CD1c-positive myeloid dendritic cell (primary cell): Measurements from ENCODE around the gene TRIM26.
"Not testable (repeated sequence)": the region's sequence is repeated elsewhere in the genome, so short reads cannot be mapped to it uniquely, and the experiment has no call there.

ENCODE experiments used
- DNase-seq: peaks from one replicate; pipeline ENCODE4 v3.0.0-alpha.2; 2016; ENCODE audit errors: extremely low spot score

TRIM26 gene

DNA sequence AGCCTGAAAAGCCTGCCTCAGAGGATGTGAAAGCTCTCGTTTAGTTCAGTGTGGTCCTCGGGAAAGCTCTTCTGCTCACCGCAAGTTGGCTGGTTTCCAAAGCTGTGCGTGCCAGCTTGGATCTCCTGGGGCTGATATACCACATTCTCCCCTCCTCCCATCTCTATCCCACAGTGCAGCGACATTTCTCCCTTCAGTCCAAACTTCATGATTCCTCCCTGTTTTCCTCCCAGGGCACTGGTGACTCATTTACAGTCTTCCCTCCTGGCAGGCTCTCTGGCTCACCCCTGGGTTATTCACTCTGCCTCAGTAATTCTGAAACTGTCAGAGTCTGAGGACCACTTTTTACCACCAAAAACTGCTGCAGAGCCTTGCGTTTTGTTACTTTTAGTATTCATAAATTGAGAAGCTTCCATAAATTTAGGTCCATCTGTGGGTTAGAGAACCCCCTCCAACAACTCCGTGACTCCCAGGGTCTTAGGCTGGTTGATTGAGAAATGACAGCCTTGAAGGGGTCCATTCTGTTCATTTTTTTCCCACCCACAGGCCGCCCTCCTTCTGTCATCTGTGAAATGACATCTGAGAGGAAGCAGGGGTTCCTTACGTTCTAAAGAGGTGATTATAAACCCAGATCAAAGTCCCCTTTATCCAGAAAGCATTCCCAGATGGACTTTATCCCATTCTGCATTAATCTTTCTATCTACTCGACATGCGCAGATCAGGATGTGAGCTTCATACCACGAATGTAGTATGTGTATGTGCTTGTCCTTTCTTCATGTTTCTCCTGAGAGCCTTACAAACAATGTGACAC lies 58.3 kb downstream of the TRIM26 start:
- DNase-seq = no peak

- no peak for DNase-seq
Measured at GRCh38 chr6:30154061-30154460, 59.1 kb downstream of the TRIM26 start.

DNA sequence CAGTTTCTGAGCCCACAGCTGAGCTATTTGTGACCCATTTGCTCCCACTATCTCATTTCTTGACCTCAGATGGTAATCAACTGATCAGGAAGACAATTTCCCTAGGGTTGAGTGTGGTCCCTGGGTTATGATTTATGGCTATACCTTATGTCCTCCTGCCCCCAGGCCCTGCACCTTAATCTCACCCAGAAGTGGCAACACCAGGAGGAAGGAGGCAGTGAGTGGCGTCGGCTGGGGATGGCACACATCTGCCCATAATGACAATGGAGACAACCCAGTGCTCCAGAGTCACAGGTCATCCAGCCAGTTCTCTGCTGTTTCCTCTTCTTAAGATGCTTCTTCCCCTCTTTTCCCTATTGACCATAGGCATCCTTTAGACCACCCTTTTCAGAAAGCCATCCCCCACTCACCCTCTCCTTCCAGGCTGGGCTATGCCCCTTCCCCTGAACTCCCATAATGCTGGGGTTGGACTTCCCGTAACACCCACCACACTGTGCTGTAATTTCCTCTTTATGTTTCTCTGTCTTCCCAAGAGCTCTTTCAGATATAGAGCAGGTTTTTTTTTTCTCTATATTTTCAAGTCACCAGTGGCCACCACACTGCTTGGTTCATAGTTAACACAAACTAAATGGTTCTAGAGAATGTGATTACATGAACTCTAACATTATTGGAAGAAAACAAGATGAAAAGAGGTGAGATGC lies 60.1 kb downstream of the TRIM26 start:
- DNase-seq = peak; percentile 52

- no peak for DNase-seq
Measured at GRCh38 chr6:30152016-30152673, 61.1 kb downstream of the TRIM26 start.

DNA sequence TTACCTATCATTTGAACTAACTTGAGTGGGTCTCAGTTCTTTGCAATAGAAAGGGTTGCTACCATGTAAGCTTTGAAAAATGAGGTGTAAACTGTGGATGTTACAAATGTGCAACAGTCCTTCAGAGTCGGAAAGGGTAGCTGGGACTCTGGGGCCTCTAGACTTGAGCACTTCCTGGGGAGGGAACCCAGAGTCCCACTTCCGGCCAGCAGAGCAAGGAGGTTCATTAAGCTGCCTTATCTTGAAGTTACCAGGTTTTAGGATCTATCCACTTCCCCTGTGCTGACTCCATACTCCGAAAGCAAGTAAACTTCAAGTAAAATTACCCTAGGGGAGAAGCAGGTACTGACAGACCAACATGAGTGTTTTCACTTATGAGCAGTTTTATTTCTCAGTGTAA lies 61.6 kb downstream of the TRIM26 start:
- DNase-seq = no peak

DNA sequence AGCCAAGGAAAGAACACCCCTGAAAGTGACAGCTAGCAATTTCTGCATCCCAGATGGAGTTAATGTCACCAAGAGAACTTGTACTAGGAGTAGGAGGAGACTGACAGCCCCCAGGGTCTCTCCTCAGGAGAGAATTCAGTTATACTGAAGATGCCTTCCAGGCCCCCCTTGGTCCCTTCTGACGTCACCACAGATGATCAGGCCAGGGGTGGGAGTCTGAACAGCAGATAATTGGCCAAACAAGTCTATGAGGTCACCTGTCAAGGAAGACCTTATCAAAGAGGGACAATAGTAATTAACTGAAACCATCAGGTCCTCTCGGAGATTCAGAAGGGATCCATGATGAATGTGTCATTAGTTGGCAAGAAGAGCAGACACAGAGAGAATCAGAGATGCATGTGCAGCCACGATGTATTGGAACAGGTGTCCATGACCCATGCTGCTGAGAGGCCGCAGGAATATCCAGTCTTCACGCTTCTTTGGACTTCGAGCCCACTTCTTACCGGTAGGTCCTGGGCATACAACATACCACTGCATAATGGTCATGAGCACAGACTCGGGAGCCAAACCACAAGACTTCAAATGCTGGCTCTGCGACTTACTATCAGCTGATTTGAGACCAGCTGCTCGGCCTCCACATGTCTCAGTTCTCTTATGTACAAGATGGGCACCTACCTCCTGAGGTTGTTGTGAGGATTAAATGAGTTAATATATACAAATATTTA lies 62.4 kb downstream of the TRIM26 start:
- no peak for DNase-seq

DNA sequence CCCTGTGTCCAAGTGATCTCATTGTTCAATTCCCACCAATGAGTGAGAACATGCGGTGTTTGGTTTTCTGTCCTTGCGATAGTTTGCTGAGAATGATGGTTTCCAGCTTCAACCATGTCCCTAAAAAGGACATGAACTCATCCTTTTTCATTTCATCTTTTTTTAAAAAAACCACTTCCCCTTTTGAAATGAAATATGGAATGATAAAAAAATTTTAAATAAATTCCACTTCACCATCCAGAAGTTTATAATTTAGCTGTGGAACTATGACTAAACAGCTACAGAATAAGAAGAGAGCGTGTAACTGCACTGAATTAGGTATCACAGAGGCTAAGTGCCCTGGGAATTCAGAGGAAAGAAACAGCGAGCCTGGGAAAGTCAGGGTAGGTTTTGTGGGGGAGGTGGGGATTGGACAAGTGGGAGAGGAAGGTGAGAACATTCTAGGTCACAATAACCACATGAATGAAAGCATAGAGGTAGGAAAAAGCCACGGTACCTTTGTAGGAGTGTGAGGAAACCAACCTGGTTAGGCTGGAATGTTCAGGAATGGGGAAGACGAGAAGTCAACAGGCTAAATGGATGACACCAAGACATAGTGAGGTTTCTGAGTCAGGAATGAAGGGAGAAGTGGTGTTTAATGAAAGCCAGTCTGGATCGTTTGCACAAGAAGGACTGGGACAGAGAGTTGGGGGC lies 63.2 kb downstream of the TRIM26 start:
- DNase-seq = peak; percentile 20

- no peak for DNase-seq
Measured at GRCh38 chr6:30149234-30149633, 64.0 kb downstream of the TRIM26 start.

DNA sequence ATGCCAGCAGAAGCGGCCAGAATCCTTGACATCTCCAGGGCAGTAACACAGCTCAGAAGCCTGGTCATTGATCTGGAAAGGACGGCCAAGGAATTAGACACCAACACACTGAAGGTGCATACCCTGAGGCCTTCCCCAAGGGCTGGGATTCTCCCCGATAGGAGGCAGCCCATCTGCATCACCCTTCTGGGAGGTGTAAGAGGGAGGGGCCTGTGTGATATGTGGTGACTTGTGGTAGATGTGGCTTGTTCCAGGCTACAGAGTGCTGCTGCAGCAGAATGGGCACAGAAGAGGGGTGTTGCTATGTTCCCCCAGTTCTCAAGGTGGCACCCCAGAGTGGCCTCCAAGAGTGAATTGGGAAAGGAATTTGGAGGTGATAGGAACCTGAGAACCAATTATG lies 66.1 kb downstream of the TRIM26 start:
- DNase-seq = no peak

GRCh38 chr6:30145818-30146217 lies 67.4 kb downstream of the TRIM26 start:
- DNase-seq = no peak

- no peak for DNase-seq
Measured at GRCh38 chr6:30144811-30145210, 68.4 kb downstream of the TRIM26 start.

GRCh38 chr6:30143780-30144179 lies 69.4 kb downstream of the TRIM26 start:
- no peak for DNase-seq

- DNase-seq = no peak
Measured at GRCh38 chr6:30142665-30143064, 70.5 kb downstream of the TRIM26 start.

GRCh38 chr6:30140240-30140639 lies 73.0 kb downstream of the TRIM26 start:
- not testable (repeated sequence) for DNase-seq

- no peak for DNase-seq
Measured at GRCh38 chr6:30136570-30137286, 76.5 kb downstream of the TRIM26 start.

GRCh38 chr6:30135757-30136156 lies 77.4 kb downstream of the TRIM26 start, which contains the start of gene TRIM40:
TRIM40 (plus strand) TSS chr6:30136140; CDS start chr6:30137037, 897 bp downstream.
- DNase-seq = no peak

- DNase-seq = no peak
Measured at GRCh38 chr6:30135147-30135546, 78.1 kb downstream of the TRIM26 start.
